T1000 (cell line): ENCODE measurements around the gene KCNQ1.
A peak's percentile ranks its signal among the peaks of the same experiment; 100 is the strongest.

Experiments used
- DNase-seq: peaks from one replicate; lab custom pipeline; 2025; ENCODE audit warnings: mixed read lengths; lab: John Stamatoyannopoulos, UW

KCNQ1 gene

GRCh38 chr11:2898366-2899079, 453.7 kb downstream of the KCNQ1 start:
- DNase-seq, result peak; percentile 54
